Liver (tissue), 9 donors: ENCODE measurements around the gene NUDT9. TPM values are rescaled to one million over a fixed set of nuclear protein-coding genes. Genes with fewer than 3 reads are reported as not detected.

Source experiments
- DNase-seq: peaks from one replicate; pipeline ENCODE4 v3.0.0-alpha.2; 2017; ENCODE audit warnings: low spot score
- H3K27ac ChIP-seq, 2 donors: one replicate each; pipeline ENCODE4 v1.7.0; 2013; ENCODE audit warnings: inconsistent platforms in 2 of 2, low read length in 2 of 2, control low read depth in 1 of 2, low read depth in 1 of 2, mild to moderate bottlenecking in 1 of 2
- H3K27me3 ChIP-seq, 4 donors: one replicate each; pipeline versions ENCODE4 v1.6.1 to v1.7.0; 2013; ENCODE audit warnings: low read length in 3 of 4, inconsistent platforms in 1 of 4, mild to moderate bottlenecking in 1 of 4, moderate library complexity in 1 of 4; ENCODE audit not compliant: control insufficient read depth in 4 of 4, insufficient read depth in 4 of 4
- H3K36me3 ChIP-seq, 4 donors: one replicate each; pipeline versions ENCODE4 v1.6.1 to v1.7.0; 2013; ENCODE audit warnings: low read length in 3 of 4, mild to moderate bottlenecking in 3 of 4, low read depth in 1 of 4, moderate library complexity in 1 of 4; ENCODE audit not compliant: control insufficient read depth in 4 of 4, insufficient read depth in 3 of 4
- H3K4me1 ChIP-seq, 4 donors: one replicate each; pipeline versions ENCODE4 v1.6.1 to v1.7.0; 2013; ENCODE audit warnings: low read length in 3 of 4, mild to moderate bottlenecking in 3 of 4, moderate library complexity in 1 of 4; ENCODE audit not compliant: control insufficient read depth in 4 of 4, insufficient read depth in 4 of 4
- H3K4me3 ChIP-seq, 3 donors: one replicate each; pipeline versions ENCODE4 v1.6.1 to v1.7.0; 2013; ENCODE audit warnings: low read length in 3 of 3, control low read depth in 1 of 3, low read depth in 1 of 3, mild to moderate bottlenecking in 1 of 3
- H3K9ac ChIP-seq, 2 donors: one replicate each; pipeline ENCODE4 v1.7.0; 2013; ENCODE audit warnings: low read length in 2 of 2, mild to moderate bottlenecking in 2 of 2, moderate library complexity in 2 of 2, control low read depth in 1 of 2, low read depth in 1 of 2
- H3K9me3 ChIP-seq, 4 donors: one replicate each; pipeline versions ENCODE4 v1.6.1 to v1.7.0; 2013; ENCODE audit warnings: low read length in 3 of 4; ENCODE audit not compliant: control insufficient read depth in 4 of 4
- ATF3 ChIP-seq: IDR thresholded peaks from 2 replicates; pipeline ENCODE4 v1.6.1; 2016; ENCODE audit warnings: antibody characterized with exemption
- CTCF ChIP-seq: fragments of 150-350 bp; IDR thresholded peaks from 2 replicates; pipeline ENCODE4 v1.5.1; 2017; ENCODE audit warnings: improper control_type of control experiment, low read depth, low read length; ENCODE audit not compliant: missing input control
- EGR1 ChIP-seq, 2 donors: IDR thresholded peaks; 2 replicates each; pipeline ENCODE4 v1.6.1; 2016 to 2018; ENCODE audit warnings: antibody characterized with exemption in 2 of 2, low read depth in 2 of 2
- FOXA2 ChIP-seq: IDR thresholded peaks from 2 replicates; pipeline ENCODE4 v1.6.1; 2016; ENCODE audit warnings: antibody characterized with exemption
- GABPA ChIP-seq, 2 donors: IDR thresholded peaks in 1 of 2; conservative IDR thresholded peaks in 1 of 2; 2 replicates each; pipeline ENCODE4 v1.6.1; 2016; ENCODE audit warnings: antibody characterized with exemption in 2 of 2, mild to moderate bottlenecking in 1 of 2, moderate library complexity in 1 of 2
- HNF4A ChIP-seq, 2 donors: conservative IDR thresholded peaks; 2 replicates each; pipeline ENCODE4 v1.6.1; 2016; ENCODE audit warnings: antibody characterized with exemption in 2 of 2, mild to moderate bottlenecking in 2 of 2
- HNF4G ChIP-seq: IDR thresholded peaks from 2 replicates; pipeline ENCODE4 v1.6.1; 2016; ENCODE audit warnings: antibody characterized with exemption
- JUND ChIP-seq, 2 donors: IDR thresholded peaks; 2 replicates each; pipeline ENCODE4 v1.6.1; 2016; ENCODE audit warnings: antibody characterized with exemption in 2 of 2
- MAX ChIP-seq: IDR thresholded peaks from 2 replicates; pipeline ENCODE4 v1.6.1; 2016; ENCODE audit warnings: antibody characterized with exemption
- REST ChIP-seq: IDR thresholded peaks from 2 replicates; pipeline ENCODE4 v1.6.1; 2016; ENCODE audit warnings: antibody characterized with exemption, mild to moderate bottlenecking
- RXRA ChIP-seq, 2 donors: IDR thresholded peaks; 2 replicates each; pipeline ENCODE4 v1.6.1; 2017 to 2018; ENCODE audit warnings: antibody characterized with exemption in 2 of 2, mild to moderate bottlenecking in 1 of 2
- TAF1 ChIP-seq: conservative IDR thresholded peaks from 2 replicates; pipeline ENCODE4 v1.6.1; 2016; ENCODE audit warnings: antibody characterized with exemption, mild to moderate bottlenecking
- YY1 ChIP-seq: IDR thresholded peaks from 2 replicates; pipeline ENCODE4 v1.6.1; 2016; ENCODE audit warnings: antibody characterized with exemption, mild to moderate bottlenecking
- WGBS: extraction: QIAGEN DNeasy Blood & Tissue Kit; methylation state at CpG from one replicate; pipeline ENCODE4 v1.1.7; 2013; 5-methylcytosine and 5-hydroxymethylcytosine counted together
- polyA plus RNA-seq, 2 donors: library from polyadenylated mRNA; stranded (reverse) in 1 of 2; unstranded in 1 of 2; fragments of 200-250 nt in 1 of 2; fragments of >200 nt in 1 of 2; fragmentation: Nextera tagmentation in 1 of 2; extraction: Ambion mirVana in 1 of 2; gene quantifications; one replicate each; pipeline versions ENCODE4 v1.2.1 to v1.2.3, GENCODE V29; 2013 to 2015
- total RNA-seq, 2 donors: library from RNA; depleted of rRNA; stranded (reverse); fragments of >200 nt; gene quantifications; one replicate each; pipeline ENCODE4 v1.2.3, GENCODE V29; 2014
- TF ChIP-seq, protein P1 (sequence below): IDR thresholded peaks from 2 replicates; pipeline ENCODE4 v1.6.1; 2016; ENCODE audit warnings: antibody characterized with exemption
- donor health status: healthy.
- donor health status: healthy.
- donor health status: healthy.
- donor health status: healthy.
- donor health status: healthy.

Gene NUDT9
- total and polyA plus RNA-seq, 4 donors: 9.2 to 37.3 (median 26.9) TPM

DNA sequence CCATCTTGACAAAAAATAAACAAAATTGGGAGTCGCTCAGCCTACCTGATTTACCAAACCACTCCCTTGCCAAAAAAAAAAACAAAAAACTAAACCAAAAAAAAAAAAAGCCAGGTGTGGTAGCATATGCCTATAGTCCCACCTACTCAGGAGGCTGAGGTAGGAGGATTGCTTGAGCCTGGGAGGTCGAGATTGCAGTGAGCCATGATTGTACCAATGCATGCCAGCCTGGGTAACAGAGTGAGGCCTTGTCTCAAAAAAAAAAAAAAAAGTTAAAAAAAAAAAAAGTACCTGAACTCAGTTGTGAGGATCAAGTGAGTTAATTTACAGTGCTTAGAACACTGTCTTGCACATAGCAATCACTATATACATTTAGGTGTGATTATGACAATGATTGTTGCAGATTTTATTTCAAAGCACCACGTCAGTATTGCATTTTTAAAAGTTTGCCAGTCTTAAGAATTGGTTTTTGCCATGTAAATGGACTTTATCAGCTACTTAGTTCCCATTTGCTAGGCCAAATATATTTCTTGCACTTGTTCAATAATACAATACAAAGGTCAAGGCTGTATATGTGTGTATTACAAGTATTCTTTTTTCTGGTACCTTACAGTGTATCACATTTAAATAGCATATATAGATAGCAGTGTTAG, 4.6 kb downstream of the NUDT9 start:
- Histone ChIP-seq H3K36me3 (no peaks in the 10 kb centered on the region), H3K27me3 (no peaks in the 10 kb centered on the region), H3K4me3 (no peak overlapping the region), H3K4me1 (peaks cover 0 to 26% (median 14%) of the 10 kb centered on the region in 4 donors), H3K27ac (no peak overlapping the region), H3K9me3 (no peaks in the 10 kb centered on the region), H3K9ac (no peak overlapping the region)
- 82% methylated on average over 3 of the region's 3 CpGs for WGBS
- peak; percentile 6 to 52 for TF ChIP-seq HNF4A (conservative IDR thresholded peaks at IDR 0.05)
- no peak for TF ChIP-seq FOXA2
- no peak for TF ChIP-seq JUND (IDR thresholded peaks at IDR 0.05)
- no peak for TF ChIP-seq HNF4G
- no peak for TF ChIP-seq TAF1
- no peak for TF ChIP-seq REST
- no peak for DNase-seq

GRCh38 chr4:87427518-87427868, 5.1 kb downstream of the NUDT9 start:
- Histone ChIP-seq H3K4me1 (peaks cover 0 to 27% (median 13%) of the 10 kb centered on the region in 4 donors), H3K4me3 (no peak overlapping the region), H3K9ac (no peak overlapping the region), H3K36me3 (no peaks in the 10 kb centered on the region), H3K9me3 (no peaks in the 10 kb centered on the region), H3K27me3 (no peaks in the 10 kb centered on the region), H3K27ac (no peak overlapping the region)
- TF ChIP-seq ATF3 (no peak), REST (no peak), YY1 (no peak), CTCF (no peak), RXRA (IDR thresholded peaks at IDR 0.05) (no peak), MAX (no peak), GABPA (IDR thresholded peaks at IDR 0.05 in 1 of 2, conservative IDR thresholded peaks at IDR 0.05 in 1 of 2) (no peak), JUND (IDR thresholded peaks at IDR 0.05) (no peak), FOXA2 (no peak), TAF1 (no peak), EGR1 (IDR thresholded peaks at IDR 0.05; ENCODE audit: low read depth in 2 of 2) (no peak)
- TF ChIP-seq, protein P1, sequence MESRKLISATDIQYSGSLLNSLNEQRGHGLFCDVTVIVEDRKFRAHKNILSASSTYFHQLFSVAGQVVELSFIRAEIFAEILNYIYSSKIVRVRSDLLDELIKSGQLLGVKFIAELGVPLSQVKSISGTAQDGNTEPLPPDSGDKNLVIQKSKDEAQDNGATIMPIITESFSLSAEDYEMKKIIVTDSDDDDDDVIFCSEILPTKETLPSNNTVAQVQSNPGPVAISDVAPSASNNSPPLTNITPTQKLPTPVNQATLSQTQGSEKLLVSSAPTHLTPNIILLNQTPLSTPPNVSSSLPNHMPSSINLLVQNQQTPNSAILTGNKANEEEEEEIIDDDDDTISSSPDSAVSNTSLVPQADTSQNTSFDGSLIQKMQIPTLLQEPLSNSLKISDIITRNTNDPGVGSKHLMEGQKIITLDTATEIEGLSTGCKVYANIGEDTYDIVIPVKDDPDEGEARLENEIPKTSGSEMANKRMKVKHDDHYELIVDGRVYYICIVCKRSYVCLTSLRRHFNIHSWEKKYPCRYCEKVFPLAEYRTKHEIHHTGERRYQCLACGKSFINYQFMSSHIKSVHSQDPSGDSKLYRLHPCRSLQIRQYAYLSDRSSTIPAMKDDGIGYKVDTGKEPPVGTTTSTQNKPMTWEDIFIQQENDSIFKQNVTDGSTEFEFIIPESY: no peak
- 42% methylated on average over 1 of the region's 1 CpG for WGBS
- DNase-seq: no peak
